ENCODE data around the gene ORAI3.

ORAI3 gene

GRCh38 chr16:30972872-30973271, 24.0 kb downstream of the ORAI3 start:
- DNase-seq: no peak

- DNase-seq: no peak
Measured at GRCh38 chr16:30974348-30974747, 25.5 kb downstream of the ORAI3 start.

GRCh38 chr16:30976486-30976885, 27.6 kb downstream of the ORAI3 start:
- DNase-seq: no peak

GRCh38 chr16:30977502-30977901, 28.6 kb downstream of the ORAI3 start:
- DNase-seq: no peak

- DNase-seq: no peak
Measured at GRCh38 chr16:30979170-30980022, 30.5 kb downstream of the ORAI3 start.

- no peak for DNase-seq
Measured at GRCh38 chr16:30980023-30980371, 31.1 kb downstream of the ORAI3 start.

- DNase-seq: no peak
Measured at GRCh38 chr16:30980434-30980833, 31.6 kb downstream of the ORAI3 start.

- no peak for DNase-seq
Measured at GRCh38 chr16:30980959-30981358, 32.1 kb downstream of the ORAI3 start.

- DNase-seq: no peak
Measured at GRCh38 chr16:30982548-30983288, 33.9 kb downstream of the ORAI3 start.

- DNase-seq: no peak
Measured at GRCh38 chr16:30983289-30983889, 34.5 kb downstream of the ORAI3 start.

- no peak for DNase-seq
Measured at GRCh38 chr16:30983898-30984610, 35.2 kb downstream of the ORAI3 start.

GRCh38 chr16:30984669-30985400, 36.0 kb downstream of the ORAI3 start, which contains the start of gene HSD3B7:
Gene HSD3B7, plus strand, starts transcription at chr16:30985207. Its CDS starts 452 bp downstream, at chr16:30985659.
- DNase-seq: peak; percentile 93

- DNase-seq: no peak
Measured at GRCh38 chr16:30985401-30986128, 36.7 kb downstream of the ORAI3 start.

- no peak for DNase-seq
Measured at GRCh38 chr16:30986129-30986991, 37.5 kb downstream of the ORAI3 start.

GRCh38 chr16:30987581-30988190, 38.8 kb downstream of the ORAI3 start:
- DNase-seq: no peak

- no peak for DNase-seq
Measured at GRCh38 chr16:30989469-30990047, 40.7 kb downstream of the ORAI3 start.

- DNase-seq: no peak
Measured at GRCh38 chr16:30990105-30990504, 41.2 kb downstream of the ORAI3 start.

- DNase-seq: no peak
Measured at GRCh38 chr16:30991052-30991451, 42.2 kb downstream of the ORAI3 start.

- no peak for DNase-seq
Measured at GRCh38 chr16:30992276-30992780, 43.5 kb downstream of the ORAI3 start.
